Osteocyte (in vitro differentiated cells): ENCODE data around the gene UTP18. TPM values are rescaled to one million over a fixed set of nuclear protein-coding genes. Genes with fewer than 3 reads are reported as not detected.

Experiments used
- DNase-seq: peaks from one replicate; pipeline ENCODE4 v3.0.0; 2021; ENCODE audit warnings: mixed read lengths; ENCODE audit not compliant: unreplicated experiment; ENCODE audit errors: extremely low spot score
- H3K27ac Mint-ChIP-seq: one replicate; pipeline ENCODE4 v1.8.0; 2021; ENCODE audit warnings: mild to moderate bottlenecking, mixed read lengths; ENCODE audit not compliant: unreplicated experiment
- H3K27me3 Mint-ChIP-seq: one replicate; pipeline ENCODE4 v1.8.0; 2021; ENCODE audit warnings: mixed read lengths; ENCODE audit not compliant: unreplicated experiment
- H3K36me3 Mint-ChIP-seq: one replicate; pipeline ENCODE4 v1.8.0; 2021; ENCODE audit warnings: mixed read lengths; ENCODE audit not compliant: unreplicated experiment
- H3K4me1 Mint-ChIP-seq: one replicate; pipeline ENCODE4 v1.8.0; 2021; ENCODE audit warnings: mixed read lengths; ENCODE audit not compliant: unreplicated experiment
- H3K4me3 Mint-ChIP-seq: one replicate; pipeline ENCODE4 v1.8.0; 2021; ENCODE audit warnings: mild to moderate bottlenecking, moderate library complexity, mixed read lengths; ENCODE audit not compliant: unreplicated experiment
- H3K9me3 Mint-ChIP-seq: one replicate; pipeline ENCODE4 v1.8.0; 2021; ENCODE audit warnings: mixed read lengths; ENCODE audit not compliant: unreplicated experiment
- CTCF ChIP-seq: fragments of 200-600 bp; sonication (generic); IDR thresholded peaks from 2 replicates; pipeline ENCODE4 v1.5.0; 2021; ENCODE audit warnings: antibody characterized with exemption, mild to moderate bottlenecking, moderate library complexity
- total RNA-seq: library from RNA; stranded (reverse); gene quantifications from 2 replicates; pipeline ENCODE4 v1.2.1, GENCODE V29; 2021

The UTP18 gene
- total RNA-seq, 1 donor from 2014 or later: 25.3 TPM

GRCh38 chr17:51257150-51258081 is 2.9 kb upstream of the UTP18 start:
- DNase-seq: no peak
- Mint-ChIP-seq H3K36me3 (peaks cover 16% of the 10 kb centered on the region), H3K4me3 (peak overlapping the region; percentile 79), H3K27me3 (no peaks in the 10 kb centered on the region), H3K27ac (no peak overlapping the region), H3K4me1 (peaks cover 41% of the 10 kb centered on the region), H3K9me3 (no peaks in the 10 kb centered on the region)
- no peak for TF ChIP-seq CTCF

- H3K36me3 Mint-ChIP-seq: peaks cover 12% of the 10 kb centered on the region
- peak overlapping the region; percentile 79 for H3K4me3 Mint-ChIP-seq
- peak overlapping the region; percentile 67 for H3K27ac Mint-ChIP-seq
- H3K9me3 Mint-ChIP-seq: no peaks in the 10 kb centered on the region
- no peaks in the 10 kb centered on the region for H3K27me3 Mint-ChIP-seq
- no peak for TF ChIP-seq CTCF
- peaks cover 51% of the 10 kb centered on the region for H3K4me1 Mint-ChIP-seq
- DNase-seq: no peak
These were observed 1.4 kb upstream of the UTP18 start for GRCh38 chr17:51258756-51259563.

GRCh38 chr17:51259564-51260236 is 646 bp upstream of the UTP18 start, which contains the start of gene MBTD1:
Gene MBTD1 (minus strand): TSS chr17:51260049. CDS start chr17:51225161, 34,888 bp downstream.
- no peak for TF ChIP-seq CTCF
- peaks cover 51% of the 10 kb centered on the region for H3K4me1 Mint-ChIP-seq
- peaks cover 8% of the 10 kb centered on the region for H3K36me3 Mint-ChIP-seq
- peak; percentile 98 for DNase-seq
- H3K27me3 Mint-ChIP-seq: no peaks in the 10 kb centered on the region
- peak within 1 kb of the TSS; percentile 99 for H3K27ac Mint-ChIP-seq
- H3K4me3 Mint-ChIP-seq: peak within 1 kb of the TSS; percentile 79
- no peaks in the 10 kb centered on the region for H3K9me3 Mint-ChIP-seq

GRCh38 chr17:51261024-51261963 is 948 bp downstream of the UTP18 start:
- no peak for TF ChIP-seq CTCF
- Mint-ChIP-seq H3K4me1 (peaks cover 46% of the 10 kb centered on the region), H3K27me3 (no peaks in the 10 kb centered on the region), H3K27ac (peak overlapping the region; percentile 76), H3K9me3 (no peaks in the 10 kb centered on the region), H3K4me3 (peak overlapping the region; percentile 79), H3K36me3 (peaks cover 9% of the 10 kb centered on the region)
- peak; percentile 87 for DNase-seq
